H1 (cell line): Measurements from ENCODE around the gene SEMA6D. TPM values are rescaled to one million over a fixed set of nuclear protein-coding genes. Genes with fewer than 3 reads are reported as not detected.

ENCODE experiments used
- MAFK ChIP-seq: IDR thresholded peaks from 2 replicates; pipeline ENCODE4 v1.6.1; 2012; ENCODE audit warnings: low read depth, mild to moderate bottlenecking, improper control_type of control experiment, low read length
- polyA plus RNA-seq, 7 experiments: library from polyadenylated mRNA; depleted of rRNA in 3 of 7; stranded (reverse) in 5 of 7; unstranded in 2 of 7; fragments of >200 nt in 5 of 7; fragments of 200-250 nt in 2 of 7; gene quantifications; 1 replicate in 5 of 7; 2 replicates in 1 of 7; 4 replicates in 1 of 7; pipeline versions ENCODE4 v1.2.1 to v1.2.3, GENCODE V29; 2011 to 2013; ENCODE audit warnings: missing spikeins in 2 of 7, mixed read lengths in 2 of 7
- total RNA-seq: library from RNA; stranded (reverse); fragmentation: NEBNext Ultra II Directional; extraction: Animal tissue kit (Norgen Biotek cat#: 25700); gene quantifications from 2 replicates; pipeline ENCODE4 v1.2.1, GENCODE V29; 2021

Gene SEMA6D
- total and polyA plus RNA-seq, 2 of the 8 experiments (the other 6 are each of a cell fraction or from before 2014, with no cell fraction given): 2.2 to 3.8 TPM

DNA sequence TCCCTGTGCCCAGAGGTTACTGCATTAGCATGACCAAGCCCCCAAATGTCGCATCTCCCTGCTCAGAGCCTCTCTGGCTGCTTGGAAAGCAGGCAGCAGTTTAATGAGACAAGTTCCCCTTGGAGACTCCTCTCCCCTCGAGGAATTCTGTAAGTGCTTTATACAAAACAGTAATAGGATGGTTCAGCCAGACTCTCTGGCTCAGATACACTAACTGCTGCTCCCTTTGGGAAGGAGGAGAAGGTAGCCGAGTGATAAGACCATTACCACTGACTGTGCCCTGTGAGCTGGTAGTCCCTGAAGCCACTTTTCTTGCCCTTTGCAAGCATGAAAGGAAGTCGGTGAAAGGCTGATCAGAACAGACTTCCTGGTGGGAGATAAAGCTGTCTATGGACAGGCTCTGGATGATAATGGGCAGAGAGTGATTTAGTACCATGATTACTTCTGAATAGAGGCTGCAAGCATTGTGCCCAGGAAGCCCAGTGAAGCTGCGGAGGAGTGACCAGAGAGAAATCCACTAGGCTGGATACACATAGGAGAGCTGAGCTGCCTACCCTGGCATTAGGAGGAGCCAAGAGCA lies 100.8 kb downstream of the SEMA6D start (continued):
- no peak for TF ChIP-seq MAFK
